Measurements from ENCODE around the gene ARL14.

ARL14 gene

GRCh38 chr3:160722331-160722730, 45.4 kb downstream of the ARL14 start:
- in situ Hi-C loops (cut with HindIII; ENCODE audit: low sequenced_read_pairs): no loop called here
- DNase-seq (ENCODE audit: low read depth, low spot score): no peak
- TF ChIP-seq CTCF (IDR thresholded peaks at IDR 0.05; ENCODE audit: low read depth, low read length): no peak
- H3K4me3 ChIP-seq (ENCODE audit: low read depth, low read length): no peak overlapping the region

- in situ Hi-C loops (cut with HindIII; ENCODE audit: low sequenced_read_pairs): no loop called here
- no peak overlapping the region for H3K4me3 ChIP-seq (ENCODE audit: low read depth, low read length)
- no peak for DNase-seq (ENCODE audit: low read depth, low spot score)
- TF ChIP-seq CTCF (IDR thresholded peaks at IDR 0.05; ENCODE audit: low read depth, low read length): no peak
Measured at GRCh38 chr3:160725338-160725737, 48.4 kb downstream of the ARL14 start.
